ENCODE data around the gene MED16. TPM values are rescaled to one million over a fixed set of nuclear protein-coding genes. Genes with fewer than 3 reads are reported as not detected.

MED16 gene
- total RNA-seq, 1 donor from 2014 or later, result 46.1 TPM

- Histone ChIP-seq H3K27me3 (ENCODE audit: low read depth) (peaks cover 34% of the 10 kb centered on the region), H3K4me3 (no peak overlapping the region), H3K36me3 (no peaks in the 10 kb centered on the region), H3K27ac (no peak overlapping the region), H3K4me1 (peaks cover 18% of the 10 kb centered on the region), H3K9me3 (no peaks in the 10 kb centered on the region)
- DNase-seq (no peak), ATAC-seq (no peak)
- no peak for TF ChIP-seq CTCF (IDR thresholded peaks at IDR 0.05)
- intact Hi-C loops (cut with DNase I), result no loop called here
These were observed 65.7 kb downstream of the MED16 start for GRCh38 chr19:827314-827709.

GRCh38 chr19:825897-826644 lies 66.9 kb downstream of the MED16 start:
- peaks cover 36% of the 10 kb centered on the region for H3K27me3 ChIP-seq (ENCODE audit: low read depth)
- DNase-seq (no peak), ATAC-seq (no peak)
- intact Hi-C loops (cut with DNase I), result no loop called here
- H3K4me1 ChIP-seq, result peaks cover 24% of the 10 kb centered on the region
- TF ChIP-seq CTCF (IDR thresholded peaks at IDR 0.05), result no peak
- no peak overlapping the region for H3K4me3 ChIP-seq
- no peaks in the 10 kb centered on the region for H3K9me3 ChIP-seq
- H3K36me3 ChIP-seq, result no peaks in the 10 kb centered on the region
- H3K27ac ChIP-seq, result no peak overlapping the region

- ATAC-seq (peak; percentile 21 to 44), DNase-seq (no peak)
- H3K36me3 ChIP-seq, result no peaks in the 10 kb centered on the region
- H3K4me1 ChIP-seq, result peaks cover 24% of the 10 kb centered on the region
- no peak overlapping the region for H3K27ac ChIP-seq
- H3K4me3 ChIP-seq, result no peak overlapping the region
- intact Hi-C loops (cut with DNase I), result no loop called here
- H3K9me3 ChIP-seq, result no peaks in the 10 kb centered on the region
- no peak for TF ChIP-seq CTCF (IDR thresholded peaks at IDR 0.05)
- H3K27me3 ChIP-seq (ENCODE audit: low read depth), result peaks cover 37% of the 10 kb centered on the region
These were observed 68.1 kb downstream of the MED16 start for GRCh38 chr19:824885-825284.

- peaks cover 24% of the 10 kb centered on the region for H3K4me1 ChIP-seq
- no peaks in the 10 kb centered on the region for H3K36me3 ChIP-seq
- intact Hi-C loops (cut with DNase I), result no loop called here
- H3K4me3 ChIP-seq, result no peak overlapping the region
- no peaks in the 10 kb centered on the region for H3K9me3 ChIP-seq
- H3K27me3 ChIP-seq (ENCODE audit: low read depth), result peaks cover 32% of the 10 kb centered on the region
- ATAC-seq (no peak), DNase-seq (no peak)
- H3K27ac ChIP-seq, result no peak overlapping the region
- no peak for TF ChIP-seq CTCF (IDR thresholded peaks at IDR 0.05)
These were observed 69.3 kb downstream of the MED16 start for GRCh38 chr19:823565-824121.

DNA sequence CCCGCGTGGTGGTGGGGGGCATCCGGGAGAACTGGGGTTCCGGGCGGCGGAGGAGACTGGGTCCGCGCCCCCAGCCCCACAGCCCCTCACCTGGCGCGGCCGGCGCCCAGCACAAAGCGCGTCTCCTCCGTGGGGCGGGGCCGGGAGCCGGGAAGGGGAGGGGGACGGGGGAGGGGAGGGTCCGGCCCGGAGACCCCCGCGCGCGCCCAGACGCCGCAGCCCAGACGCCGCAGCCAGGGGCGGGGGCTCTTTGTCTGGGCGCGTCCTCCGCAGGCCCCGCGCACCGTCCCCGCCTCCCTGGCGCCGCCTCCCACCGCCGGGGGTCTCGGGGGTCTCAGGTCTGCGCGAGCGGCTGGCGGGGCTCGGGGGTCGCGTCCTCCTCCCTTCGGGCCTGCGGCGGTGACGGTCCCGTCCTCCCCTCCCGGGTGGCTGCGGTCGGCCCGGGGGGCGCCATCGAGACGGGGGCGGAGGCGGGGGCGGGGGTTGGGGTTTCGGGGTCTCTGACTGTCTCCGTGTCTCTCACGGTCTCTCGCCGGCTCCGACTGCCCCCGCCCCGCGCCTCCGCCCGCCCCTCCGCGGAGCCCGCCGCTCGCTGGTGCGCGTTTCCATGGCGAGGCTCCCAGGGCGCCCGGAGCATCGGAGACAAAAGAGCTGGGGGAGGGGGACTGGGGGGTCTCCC lies 71.0 kb downstream of the MED16 start, which contains the start of gene PLPPR3:
PLPPR3 (minus strand) TSS at position 131 of the 679 bp plus-strand sequence. CDS start 396 bp downstream, outside the sequence.
- H3K4me1 ChIP-seq, result peaks cover 15% of the 10 kb centered on the region
- peak within 1 kb of the TSS; percentile 39 for H3K4me3 ChIP-seq
- DNase-seq (no peak), ATAC-seq (no peak)
- no peaks in the 10 kb centered on the region for H3K9me3 ChIP-seq
- intact Hi-C loops (cut with DNase I), result no loop called here
- H3K27me3 ChIP-seq (ENCODE audit: low read depth), result peaks cover 32% of the 10 kb centered on the region
- no peak within 1 kb of the TSS for H3K27ac ChIP-seq
- no peak for TF ChIP-seq CTCF (IDR thresholded peaks at IDR 0.05)
- no peaks in the 10 kb centered on the region for H3K36me3 ChIP-seq
